A549 (cell line): ENCODE measurements around the gene ART4. TPM values are rescaled to one million over a fixed set of nuclear protein-coding genes. Genes with fewer than 3 reads are reported as not detected.
A peak's percentile ranks its signal among the peaks of the same experiment; 100 is the strongest.

ENCODE experiments used
- ATAC-seq, 2 experiments: fragments of 200-7000 bp in 1 of 2; fragments of >200 bp in 1 of 2; cut with Nextera tagmentation in 1 of 2; cut with Tn5 transposase in 1 of 2; 3 replicates each; pipeline versions ENCODE4 v1.8.0 to v1.9.1; 2018 to 2020; ENCODE audit warnings: mild to moderate bottlenecking in 1 of 2, moderate library complexity in 1 of 2
- CTCF ChIA-PET: fragments of 300-600 bp; sonication (Branson Sonifier 250); formaldehyde crosslinking; extraction: SDS; loops from one replicate; lab custom pipeline; 2021; ENCODE audit warnings: antibody characterized with exemption, inconsistent platforms; lab: Yijun Ruan, JAX
- POLR2A ChIA-PET: fragments of 350-600 bp; formaldehyde crosslinking; extraction: SDS; loops from one replicate; lab custom pipeline; 2021; ENCODE audit warnings: antibody characterized with exemption, inconsistent platforms; lab: Yijun Ruan, JAX
- DNase-seq, 2 experiments: peaks; one replicate each; pipeline versions ENCODE4 v3.0.0 to v3.0.0-alpha.2; 2011 to 2016; ENCODE audit warnings: low read depth in 1 of 2, low spot score in 1 of 2
- FAIRE-seq: peaks from 2 replicates; lab custom pipeline; 2011; peaks lifted over from hg19 to GRCh38; lab: Jason Lieb, UNC
- H3K27ac ChIP-seq, 2 experiments: fragments of >200 bp; sonication (Bioruptor Twin); formaldehyde crosslinking; 3 replicates each; pipeline ENCODE4 v1.5.1; 2016 to 2017
- H3K4me1 ChIP-seq: fragments of >200 bp; sonication (Bioruptor Twin); formaldehyde crosslinking; 3 replicates; pipeline ENCODE4 v1.6.1; 2016
- H3K4me2 ChIP-seq: fragments of >200 bp; sonication (Bioruptor Twin); formaldehyde crosslinking; 3 replicates; pipeline ENCODE4 v1.6.1; 2016
- H3K4me3 ChIP-seq: fragments of >200 bp; sonication (Bioruptor Twin); formaldehyde crosslinking; 3 replicates; pipeline ENCODE4 v1.5.1; 2016
- H3K9me3 ChIP-seq: fragments of >200 bp; sonication (Bioruptor Twin); formaldehyde crosslinking; 3 replicates; pipeline ENCODE4 v1.6.1; 2016
- BHLHE40 ChIP-seq: IDR thresholded peaks from 2 replicates; pipeline ENCODE4 v1.6.1; 2012; ENCODE audit warnings: low read depth, low read length, inconsistent platforms
- CHD4 ChIP-seq: fragments of 200-600 bp; sonication (generic); IDR thresholded peaks from 2 replicates; pipeline ENCODE4 v1.6.1; 2016; ENCODE audit warnings: antibody characterized with exemption, mild to moderate bottlenecking, borderline replicate concordance
- E2F6 ChIP-seq: IDR thresholded peaks from 2 replicates; pipeline ENCODE4 v1.6.1; 2012; ENCODE audit warnings: low read depth, borderline replicate concordance
- FOXS1 ChIP-seq: fragments of 250-450 bp; sonication (Bioruptor Pico); IDR thresholded peaks from 2 replicates; pipeline ENCODE4 v1.5.0; 2020; ENCODE audit warnings: mild to moderate bottlenecking, moderate library complexity
- HES2 ChIP-seq: fragments of >200 bp; sonication (Bioruptor Twin); formaldehyde crosslinking; IDR thresholded peaks from 2 replicates; pipeline ENCODE4 v1.6.1; 2016
- HOXA7 ChIP-seq: fragments of 250-450 bp; sonication (Bioruptor Pico); IDR thresholded peaks from 2 replicates; pipeline ENCODE4 v1.5.0; 2020; ENCODE audit warnings: mild to moderate bottlenecking, moderate library complexity
- JUN ChIP-seq, 2 experiments: fragments of >200 bp; sonication (Bioruptor Twin); formaldehyde crosslinking; IDR thresholded peaks; 2 replicates in 1 of 2; 3 replicates in 1 of 2; pipeline ENCODE4 v1.6.1; 2016 to 2017
- KDM1A ChIP-seq: fragments of 200-600 bp; sonication (generic); IDR thresholded peaks from 2 replicates; pipeline ENCODE4 v1.6.1; 2016; ENCODE audit warnings: low read depth, mild to moderate bottlenecking
- MAFK ChIP-seq: fragments of 450-650 bp; IDR thresholded peaks from 2 replicates; pipeline ENCODE4 v1.6.1; 2014; ENCODE audit not compliant: partially characterized antibody
- MAZ ChIP-seq: fragments of 150-350 bp; IDR thresholded peaks from 2 replicates; pipeline ENCODE4 v1.6.1; 2014; ENCODE audit warnings: antibody characterized with exemption, low read depth, low read length, borderline replicate concordance
- MYC ChIP-seq: IDR thresholded peaks from 2 replicates; pipeline ENCODE4 v1.6.1; 2012; ENCODE audit warnings: mild to moderate bottlenecking, inconsistent platforms, low read length, improper control_type of control experiment, borderline replicate concordance
- NR3C1 ChIP-seq: fragments of >200 bp; sonication (Bioruptor Twin); formaldehyde crosslinking; IDR thresholded peaks from 3 replicates; pipeline ENCODE4 v1.6.1; 2017
- POLR2AphosphoS2 ChIP-seq: conservative IDR thresholded peaks from 2 replicates; pipeline ENCODE4 v1.6.1; 2012; ENCODE audit warnings: low read length, improper control_type of control experiment, inconsistent platforms
- RCOR1 ChIP-seq: fragments of 150-350 bp; IDR thresholded peaks from 2 replicates; pipeline ENCODE4 v1.6.1; 2014; ENCODE audit warnings: antibody characterized with exemption, low read length, low read depth
- TFCP2L1 ChIP-seq: fragments of 250-450 bp; sonication (Bioruptor Pico); IDR thresholded peaks from 2 replicates; pipeline ENCODE4 v1.5.0; 2021; ENCODE audit warnings: mild to moderate bottlenecking
- ZNF302 ChIP-seq: fragments of 250-450 bp; sonication (Bioruptor Pico); IDR thresholded peaks from 2 replicates; pipeline ENCODE4 v1.9.0; 2021; ENCODE audit warnings: inconsistent platforms, mild to moderate bottlenecking, moderate library complexity
- WGBS: methylation state at CpG from one replicate; pipeline ENCODE4 v1.1.6; 2017; ENCODE audit errors: missing lambda C conversion rate; 5-methylcytosine and 5-hydroxymethylcytosine counted together
- polyA plus RNA-seq, 4 experiments: library from polyadenylated mRNA; depleted of rRNA in 3 of 4; stranded (reverse); fragments of >200 nt; fragmentation: RNase III in 1 of 4; extraction: RNeasy Plus Mini Kit Qiagen cat#74134 plus additional on column Dnase treatment in 1 of 4; gene quantifications; 2 replicates in 3 of 4; 3 replicates in 1 of 4; pipeline ENCODE4 v1.2.3, GENCODE V29; 2011 to 2017
- TF ChIP-seq, protein P1 (sequence below): fragments of 250-450 bp; sonication (Bioruptor Pico); IDR thresholded peaks from 2 replicates; pipeline ENCODE4 v1.5.0; 2021; ENCODE audit warnings: mild to moderate bottlenecking, moderate library complexity, borderline replicate concordance
- TF ChIP-seq, protein P2 (sequence below): IDR thresholded peaks from 2 replicates; pipeline ENCODE4 v1.6.1; 2012
- TF ChIP-seq, protein P3 (sequence below): IDR thresholded peaks from 2 replicates; pipeline ENCODE4 v1.6.1; 2012

Gene ART4
- polyA plus RNA-seq, 2 of the 4 experiments (the other 2 are of a cell fraction): not detected

- H3K27ac ChIP-seq: no peak overlapping the region
- no peak for ATAC-seq
- ChIA-PET CTCF (interaction anchor here (1.0 to 4.2 kb wide), 2 partner anchors 146 to 371 kb away, joined by 3 to 37 read pairs; partner anchors contain the start of gene RERG), POLR2A (no interaction called here)
- no peak overlapping the region for H3K4me2 ChIP-seq
- peaks cover 12% of the 10 kb centered on the region; the same call in 2 of the 3 replicates for H3K4me1 ChIP-seq
- H3K9me3 ChIP-seq: no peaks in the 10 kb centered on the region
- no peak for DNase-seq
- TF ChIP-seq POLR2AphosphoS2: no peak
- no peak for TF ChIP-seq BHLHE40
- no peak for TF ChIP-seq HES2
- TF ChIP-seq HOXA7 (CRISPR knock-in tag): no peak
- TF ChIP-seq RCOR1: no peak
- TF ChIP-seq, protein P1, sequence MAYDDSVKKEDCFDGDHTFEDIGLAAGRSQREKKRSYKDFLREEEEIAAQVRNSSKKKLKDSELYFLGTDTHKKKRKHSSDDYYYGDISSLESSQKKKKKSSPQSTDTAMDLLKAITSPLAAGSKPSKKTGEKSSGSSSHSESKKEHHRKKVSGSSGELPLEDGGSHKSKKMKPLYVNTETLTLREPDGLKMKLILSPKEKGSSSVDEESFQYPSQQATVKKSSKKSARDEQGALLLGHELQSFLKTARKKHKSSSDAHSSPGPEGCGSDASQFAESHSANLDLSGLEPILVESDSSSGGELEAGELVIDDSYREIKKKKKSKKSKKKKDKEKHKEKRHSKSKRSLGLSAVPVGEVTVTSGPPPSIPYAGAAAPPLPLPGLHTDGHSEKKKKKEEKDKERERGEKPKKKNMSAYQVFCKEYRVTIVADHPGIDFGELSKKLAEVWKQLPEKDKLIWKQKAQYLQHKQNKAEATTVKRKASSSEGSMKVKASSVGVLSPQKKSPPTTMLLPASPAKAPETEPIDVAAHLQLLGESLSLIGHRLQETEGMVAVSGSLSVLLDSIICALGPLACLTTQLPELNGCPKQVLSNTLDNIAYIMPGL (CRISPR knock-in tag): no peak
- TF ChIP-seq, protein P2, sequence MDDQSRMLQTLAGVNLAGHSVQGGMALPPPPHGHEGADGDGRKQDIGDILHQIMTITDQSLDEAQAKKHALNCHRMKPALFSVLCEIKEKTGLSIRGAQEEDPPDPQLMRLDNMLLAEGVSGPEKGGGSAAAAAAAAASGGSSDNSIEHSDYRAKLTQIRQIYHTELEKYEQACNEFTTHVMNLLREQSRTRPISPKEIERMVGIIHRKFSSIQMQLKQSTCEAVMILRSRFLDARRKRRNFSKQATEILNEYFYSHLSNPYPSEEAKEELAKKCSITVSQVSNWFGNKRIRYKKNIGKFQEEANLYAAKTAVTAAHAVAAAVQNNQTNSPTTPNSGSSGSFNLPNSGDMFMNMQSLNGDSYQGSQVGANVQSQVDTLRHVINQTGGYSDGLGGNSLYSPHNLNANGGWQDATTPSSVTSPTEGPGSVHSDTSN: no peak
- TF ChIP-seq E2F6: no peak
- no peak for TF ChIP-seq KDM1A
- no peak for TF ChIP-seq NR3C1
- no peak for TF ChIP-seq MYC
- no peak for TF ChIP-seq MAFK
- TF ChIP-seq ZNF302 (CRISPR knock-in tag): no peak
- TF ChIP-seq TFCP2L1 (CRISPR knock-in tag): no peak
- TF ChIP-seq CHD4: no peak
- TF ChIP-seq, protein P3, sequence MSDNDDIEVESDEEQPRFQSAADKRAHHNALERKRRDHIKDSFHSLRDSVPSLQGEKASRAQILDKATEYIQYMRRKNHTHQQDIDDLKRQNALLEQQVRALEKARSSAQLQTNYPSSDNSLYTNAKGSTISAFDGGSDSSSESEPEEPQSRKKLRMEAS: no peak
- no peak for TF ChIP-seq JUN (IDR thresholded peaks at IDR 0.05)
- no peak overlapping the region for H3K4me3 ChIP-seq
- 81% methylated on average over 2 of the region's 2 CpGs for WGBS
- no peak for FAIRE-seq
Measured at GRCh38 chr12:14849661-14850060, 6.3 kb upstream of the ART4 start.

DNA sequence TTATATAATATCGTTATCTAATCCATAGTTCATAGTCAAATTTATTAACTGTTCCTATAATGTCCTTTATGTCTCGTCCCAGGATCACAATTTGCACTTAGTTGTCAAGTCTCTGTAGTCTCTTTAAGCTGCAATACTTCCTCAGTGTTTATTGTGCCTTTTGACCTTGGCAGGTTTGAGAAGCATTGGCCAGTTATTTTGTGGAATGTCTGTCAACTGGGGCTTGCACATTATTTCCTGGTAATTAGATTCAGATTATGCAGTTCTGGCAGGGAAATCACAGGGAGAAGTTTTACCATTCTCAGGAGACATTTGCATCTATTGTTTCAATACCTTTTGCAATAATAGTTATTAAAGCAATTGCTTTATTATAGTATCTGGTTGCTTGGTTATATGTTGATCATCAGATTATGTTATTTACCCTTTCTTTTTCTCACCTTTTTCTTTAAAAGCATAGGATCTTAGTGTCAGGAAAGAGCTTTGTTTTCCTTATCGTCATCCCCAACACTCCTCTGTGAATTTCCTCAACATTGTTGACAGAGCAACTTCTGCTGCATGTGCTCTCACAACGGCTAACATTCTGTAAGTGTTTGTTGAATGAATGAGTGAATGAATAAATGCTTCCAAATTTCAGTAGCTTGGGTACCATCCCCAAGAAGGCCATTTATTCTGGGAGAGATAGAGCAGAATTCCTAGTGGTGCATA lies 3.7 kb upstream of the ART4 start:
- no peak overlapping the region for H3K4me2 ChIP-seq
- no peak for TF ChIP-seq FOXS1 (CRISPR knock-in tag)
- TF ChIP-seq MAZ: no peak
- no peak for TF ChIP-seq MYC
- ATAC-seq: no peak
- no peaks in the 10 kb centered on the region for H3K9me3 ChIP-seq
- H3K4me3 ChIP-seq: no peak overlapping the region
- no peak overlapping the region for H3K27ac ChIP-seq
- FAIRE-seq: peak; percentile 73
- DNase-seq: no peak
- WGBS: 66% methylated on average over 4 of the region's 4 CpGs
- POLR2A ChIA-PET: no interaction called here
- CTCF ChIA-PET: interaction anchor here (1.0 to 4.2 kb wide), 10 partner anchors 8 to 374 kb away, joined by 3 to 37 read pairs (median 6); partner anchors contain the start of gene RERG
- peaks cover 27% of the 10 kb centered on the region for H3K4me1 ChIP-seq
